HepG2 (cell line): ENCODE measurements around the gene CASKIN2.
A peak's percentile ranks its signal among the peaks of the same experiment; 100 is the strongest.

Source experiments
- CREB3 ChIP-seq: sonication (generic); formaldehyde crosslinking; IDR thresholded peaks from 2 replicates; pipeline ENCODE4 v1.5.0; 2020; ENCODE audit warnings: missing genetic modification reagents
- CTCF ChIP-seq: sonication (generic); formaldehyde crosslinking; IDR thresholded peaks from 2 replicates; pipeline ENCODE4 v1.5.0; 2020; ENCODE audit warnings: mild to moderate bottlenecking, missing genetic modification reagents, moderate library complexity
- DRAP1 ChIP-seq: IDR thresholded peaks from 2 replicates; pipeline ENCODE4 v1.6.1; 2016; ENCODE audit warnings: missing genetic modification reagents, missing compliant biosample characterization
- EZH2 ChIP-seq: conservative IDR thresholded peaks from 2 replicates; pipeline ENCODE4 v1.6.1; 2012; ENCODE audit warnings: mild to moderate bottlenecking, low read depth, low read length, moderate library complexity
- FOXP4 ChIP-seq: sonication (generic); formaldehyde crosslinking; IDR thresholded peaks from 2 replicates; pipeline ENCODE4 v1.4.0; 2020; ENCODE audit warnings: missing genetic modification reagents
- KAT7 ChIP-seq: IDR thresholded peaks from 2 replicates; pipeline ENCODE4 v1.6.1; 2018; ENCODE audit warnings: borderline replicate concordance, missing compliant biosample characterization
- MTA3 ChIP-seq: sonication (generic); formaldehyde crosslinking; IDR thresholded peaks from 2 replicates; pipeline ENCODE4 v1.4.0; 2020; ENCODE audit warnings: missing genetic modification reagents
- MXI1 ChIP-seq: IDR thresholded peaks from 3 replicates; pipeline ENCODE4 v1.6.1; 2012; ENCODE audit warnings: low read depth, low read length, inconsistent platforms, borderline replicate concordance
- NFYB ChIP-seq: sonication (generic); formaldehyde crosslinking; IDR thresholded peaks from 2 replicates; pipeline ENCODE4 v1.4.0; 2020; ENCODE audit warnings: missing genetic modification reagents
- SMAD1 ChIP-seq: sonication (generic); formaldehyde crosslinking; IDR thresholded peaks from 2 replicates; pipeline ENCODE4 v1.4.0; 2020; ENCODE audit warnings: missing genetic modification reagents, low read depth, mild to moderate bottlenecking, borderline replicate concordance
- ZBTB33 ChIP-seq: sonication (generic); formaldehyde crosslinking; IDR thresholded peaks from 2 replicates; pipeline ENCODE4 v1.4.0; 2020; ENCODE audit warnings: missing genetic modification reagents
- ZNF20 ChIP-seq: sonication (generic); formaldehyde crosslinking; IDR thresholded peaks from 2 replicates; pipeline ENCODE4 v1.4.0; 2020; ENCODE audit warnings: mild to moderate bottlenecking, moderate library complexity, missing genetic modification reagents
- ZNF232 ChIP-seq: sonication (generic); formaldehyde crosslinking; IDR thresholded peaks from 2 replicates; pipeline ENCODE4 v1.4.0; 2020; ENCODE audit warnings: missing genetic modification reagents, borderline replicate concordance
- TF ChIP-seq, protein P1 (sequence below), 2 experiments: fragments of 450-650 bp in 1 of 2; sonication (generic) in 1 of 2; formaldehyde crosslinking; IDR thresholded peaks; 2 replicates each; pipeline versions ENCODE4 v1.5.0 to v1.8.0; 2020 to 2022; ENCODE audit warnings: mild to moderate bottlenecking in 1 of 2, missing genetic modification reagents in 1 of 2

GRCh38 chr17:75552425-75553294 is 37.3 kb upstream of the CASKIN2 start:
- TF ChIP-seq SMAD1 (CRISPR knock-in tag) = 0 out of 2 replicates have a peak, but pooled peaks have one; percentile 48
- no peak for TF ChIP-seq NFYB (CRISPR knock-in tag)
- TF ChIP-seq MXI1 = 0 out of 3 replicates have a peak, but pooled peaks have one; percentile 11
- TF ChIP-seq CTCF (CRISPR knock-in tag) = peak; percentile 39
- no peak for TF ChIP-seq KAT7 (CRISPR knock-in tag)
- TF ChIP-seq DRAP1 = no peak
- TF ChIP-seq EZH2 = no peak
- 0 out of 2 replicates have a peak, but pooled peaks have one; percentile 10 for TF ChIP-seq ZBTB33 (CRISPR knock-in tag)
- TF ChIP-seq FOXP4 (CRISPR knock-in tag) = peak; percentile 75
- TF ChIP-seq, protein P1, sequence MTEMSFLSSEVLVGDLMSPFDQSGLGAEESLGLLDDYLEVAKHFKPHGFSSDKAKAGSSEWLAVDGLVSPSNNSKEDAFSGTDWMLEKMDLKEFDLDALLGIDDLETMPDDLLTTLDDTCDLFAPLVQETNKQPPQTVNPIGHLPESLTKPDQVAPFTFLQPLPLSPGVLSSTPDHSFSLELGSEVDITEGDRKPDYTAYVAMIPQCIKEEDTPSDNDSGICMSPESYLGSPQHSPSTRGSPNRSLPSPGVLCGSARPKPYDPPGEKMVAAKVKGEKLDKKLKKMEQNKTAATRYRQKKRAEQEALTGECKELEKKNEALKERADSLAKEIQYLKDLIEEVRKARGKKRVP (CRISPR knock-in tag; IDR thresholded peaks at IDR 0.05) = no peak
- no peak for TF ChIP-seq ZNF20 (CRISPR knock-in tag)
- TF ChIP-seq ZNF232 (CRISPR knock-in tag) = no peak
- no peak for TF ChIP-seq CREB3 (CRISPR knock-in tag)
- no peak for TF ChIP-seq MTA3 (CRISPR knock-in tag)
